ENCODE results near the gene VSIG1.
A peak's percentile ranks its signal among the peaks of the same experiment; 100 is the strongest.

VSIG1 gene

DNA sequence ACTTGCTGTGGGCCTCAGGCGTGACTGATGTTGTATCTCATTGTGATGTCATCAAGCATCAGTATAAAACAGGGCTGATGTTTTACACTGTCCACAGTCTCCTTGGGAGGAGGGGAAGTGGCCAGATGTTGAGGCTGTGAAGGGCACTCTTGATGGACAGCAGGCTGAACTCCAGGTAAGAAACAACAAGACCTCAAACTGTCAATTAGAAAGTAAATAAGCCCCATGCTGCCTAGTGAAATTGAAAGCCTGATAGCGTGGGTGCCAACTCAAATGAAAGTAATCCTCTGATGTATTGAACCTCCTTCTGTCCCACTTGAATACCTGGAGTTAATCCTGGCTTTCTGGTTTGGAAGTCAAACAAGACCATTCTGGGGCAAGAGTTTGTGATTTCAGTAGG, 19.7 kb downstream of the VSIG1 start:
- DNase-seq, result no peak

DNA sequence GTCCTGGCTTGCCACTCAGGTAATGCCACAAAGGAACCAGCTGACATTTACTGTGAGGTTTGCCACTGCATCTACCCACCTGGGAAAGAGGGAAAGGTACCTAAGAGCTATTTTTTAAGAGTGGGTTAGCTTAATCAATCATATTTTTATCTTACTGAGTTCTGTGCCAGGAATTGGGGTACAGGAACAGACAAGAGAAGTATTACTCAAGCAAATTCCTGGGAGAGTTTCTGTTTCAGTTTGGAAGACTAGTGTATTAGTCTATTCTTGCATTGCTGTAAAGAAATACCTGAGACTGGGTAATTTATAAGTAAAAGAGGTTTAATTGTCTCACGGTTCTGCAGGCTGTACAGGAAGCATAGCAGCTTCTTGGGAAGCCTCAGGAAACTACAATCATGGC, 23.3 kb downstream of the VSIG1 start:
- no peak for DNase-seq

DNA sequence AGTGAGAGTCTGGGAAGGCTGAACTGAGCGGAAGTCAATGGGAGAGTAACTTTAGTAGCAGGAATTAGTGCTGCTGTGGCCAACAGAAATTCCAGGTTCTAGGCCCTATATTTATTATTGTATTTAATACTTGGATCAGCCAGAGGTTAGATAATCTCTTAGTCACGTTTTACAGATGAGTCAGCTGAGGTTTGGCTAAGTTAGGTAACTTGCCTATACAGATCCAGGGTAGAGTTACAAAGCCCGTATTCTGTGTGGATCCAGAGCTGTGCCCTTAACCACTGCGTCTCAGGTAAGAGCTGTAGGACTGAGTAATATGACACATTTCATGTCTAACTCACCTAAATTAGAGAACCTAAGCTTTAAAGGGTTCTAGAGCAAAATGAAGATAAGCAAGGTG, 26.0 kb downstream of the VSIG1 start:
- DNase-seq, result no peak

DNA sequence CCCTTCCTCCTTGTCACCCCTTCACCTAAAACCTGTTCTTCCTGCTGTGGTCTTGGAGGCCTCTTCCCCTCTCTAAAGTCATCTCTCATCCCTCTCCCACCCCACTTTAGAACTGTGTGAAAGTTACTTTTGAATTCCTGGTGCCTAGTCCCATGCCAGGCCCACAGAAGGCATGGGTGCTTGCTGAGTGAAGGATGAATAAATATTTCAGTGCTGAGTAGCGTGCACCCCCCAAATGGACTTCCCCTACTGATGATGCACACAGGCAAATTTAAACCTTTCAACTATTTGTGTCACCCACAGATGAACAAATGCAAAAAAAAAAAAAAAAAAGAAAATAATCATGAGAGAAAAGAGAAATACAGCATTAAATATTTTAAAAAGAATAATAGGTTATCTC, 26.7 kb downstream of the VSIG1 start:
- DNase-seq, result no peak

DNA sequence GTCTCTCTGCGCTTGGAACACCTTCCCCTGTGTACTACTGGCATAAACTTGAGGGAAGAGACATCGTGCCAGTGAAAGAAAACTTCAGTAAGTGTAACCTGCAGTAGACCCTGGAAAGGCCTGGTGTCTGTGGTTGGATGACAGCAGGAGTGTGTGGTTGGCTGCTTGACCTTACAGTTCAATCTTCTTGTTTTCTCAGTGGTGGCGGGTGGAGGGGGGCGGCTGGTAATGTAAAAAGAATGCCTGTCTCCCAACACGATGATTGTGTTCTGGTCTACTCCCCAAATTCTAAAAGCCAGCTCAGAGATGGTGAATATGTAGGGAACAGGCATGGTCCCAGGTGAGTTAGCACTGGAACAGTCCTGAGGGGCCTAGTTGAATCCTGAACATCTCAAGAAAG, 27.9 kb downstream of the VSIG1 start:
- no peak for DNase-seq

DNA sequence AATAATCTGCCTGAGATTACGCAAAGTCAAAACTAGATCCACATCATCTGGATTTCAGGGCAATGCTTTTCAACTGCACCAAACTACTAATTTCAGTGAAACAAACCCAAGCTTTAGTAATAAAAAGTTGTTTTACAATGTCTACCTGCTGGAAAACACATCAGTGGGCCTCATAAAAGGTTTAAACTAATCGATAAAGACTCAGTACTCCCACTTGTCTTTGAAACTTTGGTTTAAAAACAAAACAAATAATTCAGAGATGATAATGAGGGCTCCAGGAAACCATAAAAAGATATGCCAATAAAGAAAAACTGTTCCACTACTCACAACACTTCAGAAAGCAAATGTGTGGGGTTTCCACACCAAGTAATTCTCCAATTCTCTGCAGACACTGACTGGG, 36.2 kb downstream of the VSIG1 start:
- no peak for DNase-seq

DNA sequence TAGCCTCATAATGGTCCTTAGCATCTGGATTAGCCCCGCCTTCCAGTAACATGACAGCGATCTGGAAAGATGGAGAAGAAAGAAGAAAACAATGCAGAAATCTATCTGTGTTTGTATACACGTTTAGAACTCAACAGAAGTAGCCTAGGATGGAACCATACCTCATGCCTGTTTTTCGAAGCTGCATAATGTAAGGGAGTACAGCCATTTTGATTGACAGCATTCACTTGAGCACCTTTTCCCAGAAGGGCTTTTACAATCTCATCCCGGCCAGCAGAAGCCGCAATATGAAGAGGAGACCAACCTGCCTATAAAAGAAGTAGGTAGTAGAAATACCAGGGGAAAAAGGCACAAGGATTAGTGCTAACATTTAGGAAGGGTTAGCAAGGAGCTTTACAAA, 42.9 kb downstream of the VSIG1 start:
- DNase-seq, result no peak

DNA sequence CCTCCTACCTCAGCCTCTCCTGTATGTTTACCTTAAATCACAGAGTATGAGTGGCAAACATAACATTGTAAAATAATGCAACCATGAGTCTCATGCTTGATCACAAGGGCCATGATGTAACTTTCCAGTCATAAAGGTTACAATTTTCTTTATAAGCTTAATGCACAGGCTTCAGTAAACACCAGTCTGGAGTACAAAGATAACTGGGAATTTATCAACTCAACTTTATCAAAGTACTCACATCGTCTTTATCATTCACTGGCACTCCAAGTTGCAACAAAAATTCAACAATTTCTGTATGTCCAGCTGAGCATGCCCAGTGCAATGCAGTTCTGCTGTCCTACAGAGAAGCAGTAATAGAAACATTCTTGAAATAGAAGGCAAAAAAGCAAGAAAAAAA, 43.6 kb downstream of the VSIG1 start:
- no peak for DNase-seq

DNA sequence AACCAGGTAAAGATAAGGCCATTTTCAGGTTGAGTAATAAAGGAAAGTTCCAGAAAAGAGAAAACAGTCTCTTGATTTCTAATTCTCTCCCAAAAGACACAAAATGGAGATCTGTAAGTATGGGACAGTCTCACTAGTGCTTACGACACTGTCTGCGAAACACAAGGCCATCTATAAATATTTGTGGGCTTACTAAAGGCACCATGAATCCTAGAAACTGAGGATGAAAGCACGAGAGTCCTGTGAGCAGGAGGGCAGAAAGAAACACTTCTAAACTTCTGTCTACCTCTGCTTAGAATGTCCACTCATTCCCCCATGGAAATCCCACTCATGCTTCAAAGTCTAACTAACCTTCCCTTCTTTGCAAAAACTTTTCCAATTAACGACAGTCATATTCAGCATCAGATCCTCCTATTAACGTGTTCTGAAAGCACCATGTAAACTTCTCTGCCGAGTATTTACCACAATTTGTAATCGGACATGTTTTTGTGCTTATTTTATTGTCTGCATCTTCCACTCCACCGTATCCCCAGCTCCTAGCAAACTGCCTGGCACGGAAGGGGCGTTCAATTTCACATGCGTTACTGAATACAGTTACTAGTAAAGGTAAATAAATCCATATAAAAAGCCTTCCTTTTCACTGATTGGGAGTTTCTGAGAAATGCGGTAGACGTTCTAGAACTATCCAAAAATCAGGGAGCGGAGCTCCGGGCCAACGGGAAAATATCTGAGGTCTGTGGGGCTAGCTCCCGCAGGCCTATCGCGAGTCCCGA, 45.8 kb downstream of the VSIG1 start:
- peak in 1 of 2 donors; percentile 0 for DNase-seq

DNA sequence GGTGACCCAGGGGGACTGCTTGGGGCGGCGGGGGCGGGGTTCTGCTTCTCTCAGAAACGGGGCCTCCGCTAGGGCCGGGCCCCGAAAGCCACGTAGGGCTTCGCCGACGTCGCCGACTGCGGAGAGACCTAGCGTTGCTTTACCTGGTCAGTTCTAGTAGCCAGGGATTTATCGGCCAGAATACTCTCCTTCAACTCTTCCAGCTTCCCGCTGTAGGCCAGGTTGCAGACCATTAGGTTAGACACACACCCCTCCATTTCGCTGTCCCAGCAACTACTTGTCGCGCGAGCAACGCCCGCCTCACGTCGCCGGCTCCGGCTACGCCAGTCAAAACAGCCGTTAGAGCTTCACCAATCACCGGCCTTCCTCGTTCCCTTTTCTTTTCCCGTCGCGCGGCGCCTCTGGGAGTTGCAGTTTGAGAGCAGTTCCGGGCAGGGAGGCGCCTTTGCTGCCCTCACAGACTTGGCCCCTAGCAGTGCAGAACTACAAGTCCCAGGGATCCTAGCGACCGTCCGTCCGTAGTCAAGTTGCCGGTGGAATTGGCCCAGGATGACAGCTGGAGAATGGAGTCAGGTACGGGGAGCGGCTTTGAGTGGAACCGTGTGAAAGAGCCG, 46.5 kb downstream of the VSIG1 start, which contains the start of the genes ATG4A and PSMD10:
Gene ATG4A, plus strand, starts transcription at position 515 of the 614 bp plus-strand sequence. Its CDS starts 49 bp downstream, at position 564.
Gene PSMD10, minus strand, starts transcription at position 279 of the 614 bp plus-strand sequence. Its CDS starts 22 bp downstream, at position 257.
- DNase-seq, result peak; percentile 92

DNA sequence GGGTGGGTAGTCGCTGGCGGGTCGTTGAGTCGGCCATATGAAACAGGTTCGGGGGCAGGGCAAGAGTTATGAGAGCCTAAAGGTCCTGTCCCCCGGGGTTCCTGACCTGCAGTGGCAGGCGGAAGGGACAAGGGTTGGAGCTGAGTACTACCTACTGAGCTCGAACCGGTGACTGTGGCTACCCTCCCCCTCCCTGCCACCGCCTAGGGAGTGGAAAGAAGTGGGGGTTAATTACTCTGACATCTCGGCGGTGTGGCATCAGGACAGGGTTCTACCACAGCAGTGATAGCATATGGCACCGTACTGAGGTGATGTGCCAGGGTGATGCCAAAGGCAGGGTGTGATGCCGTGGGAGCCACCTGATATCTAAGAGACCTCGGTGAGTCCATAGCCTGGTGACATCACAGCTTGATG, 47.0 kb downstream of the VSIG1 start:
- no peak for DNase-seq

DNA sequence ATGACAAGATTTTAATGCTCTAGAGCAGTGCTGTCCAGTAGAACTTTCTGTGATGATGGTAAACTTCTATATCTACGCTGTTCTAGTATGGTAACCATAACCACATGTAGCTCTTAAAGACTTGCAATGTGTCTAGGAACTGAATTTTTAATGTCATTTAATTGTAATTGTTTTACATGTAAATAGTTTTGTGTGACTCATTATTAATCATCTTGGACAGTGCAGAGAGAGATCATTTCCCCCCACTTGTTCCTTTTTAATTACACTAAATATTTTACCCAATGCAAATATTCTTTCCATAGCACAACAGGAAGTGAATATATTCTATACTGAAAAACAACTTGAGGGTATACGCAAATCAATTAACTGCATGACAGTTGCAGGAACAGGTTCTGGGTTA, 52.5 kb downstream of the VSIG1 start:
- no peak for DNase-seq

DNA sequence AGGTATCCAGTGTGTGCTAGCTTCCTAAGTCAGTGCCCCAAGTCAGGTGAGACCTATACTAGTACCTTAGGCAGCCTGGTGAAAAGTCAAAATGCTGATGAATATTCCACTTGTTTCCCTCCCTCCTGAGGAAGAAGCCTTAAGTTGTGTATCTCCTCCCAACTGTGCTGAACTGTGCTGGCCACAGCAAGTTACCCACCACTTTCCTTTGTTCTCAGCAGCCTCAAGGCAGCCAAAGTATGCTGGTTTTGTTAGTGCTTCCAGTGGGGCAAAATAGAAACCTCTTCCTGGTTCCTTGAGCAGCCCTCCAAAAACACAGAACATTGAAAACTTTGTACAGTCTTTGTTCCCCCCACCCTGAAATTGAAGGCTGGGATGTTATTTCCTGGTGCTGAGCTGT, 60.6 kb downstream of the VSIG1 start:
- no peak for DNase-seq

DNA sequence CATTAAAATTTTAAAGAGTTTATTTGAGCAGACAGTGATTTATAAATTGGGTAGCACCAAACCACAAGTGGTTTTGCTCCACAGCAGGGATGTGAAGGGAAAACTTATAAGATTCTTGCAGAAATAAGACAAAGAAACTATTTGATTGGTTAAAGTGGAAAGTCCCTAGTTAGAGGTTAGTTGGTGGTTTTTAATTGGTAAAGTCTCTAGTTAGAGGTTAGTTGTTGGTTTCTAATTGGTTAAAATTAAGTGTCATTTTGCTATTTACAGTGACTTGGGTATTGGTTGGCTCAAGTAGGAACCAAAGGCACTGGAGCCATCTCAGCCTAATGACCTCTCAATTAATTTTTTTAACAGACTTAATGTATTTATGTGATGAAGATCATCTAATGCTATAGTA, 69.7 kb downstream of the VSIG1 start:
- no peak for DNase-seq

DNA sequence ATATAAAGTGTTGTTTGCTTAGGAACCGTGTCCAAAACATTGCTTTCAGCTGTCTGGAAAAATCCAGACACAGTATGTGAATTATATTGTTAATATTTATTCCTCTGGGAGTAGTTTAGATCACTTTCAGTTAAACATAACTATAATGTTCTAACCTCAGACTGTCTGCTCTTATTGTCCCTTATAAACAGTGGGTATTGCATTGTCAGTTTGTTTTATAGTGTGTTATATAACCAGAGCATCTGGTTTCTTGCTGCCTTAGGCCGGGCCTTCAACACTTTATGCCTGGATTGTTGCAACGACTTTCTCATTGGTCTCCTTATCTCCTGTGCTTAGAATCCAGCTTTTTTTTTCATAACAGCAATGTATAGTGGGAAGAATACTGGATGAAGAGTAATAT, 73.1 kb downstream of the VSIG1 start:
- DNase-seq, result no peak

DNA sequence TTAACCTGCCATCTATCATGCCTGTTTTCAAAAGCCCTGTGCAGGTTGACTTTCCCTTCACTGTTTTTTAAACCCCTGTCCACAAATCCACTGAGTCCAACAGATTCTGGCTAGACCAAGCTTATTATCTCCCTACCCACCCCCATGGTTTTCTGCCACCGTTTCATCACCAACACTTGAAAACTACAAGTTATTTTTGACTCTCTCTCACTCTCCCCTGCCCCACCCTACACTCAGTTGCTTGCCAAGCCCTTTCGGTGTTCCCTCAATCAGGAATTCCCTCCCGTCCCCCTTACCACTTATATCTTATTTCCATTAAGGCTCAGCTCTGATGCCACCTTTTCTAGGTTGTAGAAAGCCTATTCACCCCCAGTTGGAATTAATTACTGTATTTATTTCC, 76.4 kb downstream of the VSIG1 start:
- no peak for DNase-seq

DNA sequence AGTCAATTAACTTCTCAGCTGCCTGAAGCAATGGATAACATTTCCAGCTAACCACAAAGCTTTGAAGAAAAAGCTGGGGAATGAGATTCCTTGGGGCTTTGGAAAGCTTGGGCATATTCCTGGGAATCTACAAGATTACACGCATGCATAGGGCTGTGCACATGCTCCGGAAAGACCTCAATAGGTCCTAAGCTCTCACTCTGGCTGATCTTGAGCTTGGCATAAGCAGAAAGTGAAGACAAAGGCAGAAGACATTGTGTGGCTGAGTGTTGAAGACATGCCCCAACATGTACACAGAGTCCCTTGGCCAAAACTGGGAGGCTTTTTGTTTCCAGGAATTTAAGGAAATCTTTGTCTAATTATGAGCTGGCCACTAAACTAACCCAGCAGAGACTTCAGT, 77.9 kb downstream of the VSIG1 start:
- DNase-seq, result no peak

DNA sequence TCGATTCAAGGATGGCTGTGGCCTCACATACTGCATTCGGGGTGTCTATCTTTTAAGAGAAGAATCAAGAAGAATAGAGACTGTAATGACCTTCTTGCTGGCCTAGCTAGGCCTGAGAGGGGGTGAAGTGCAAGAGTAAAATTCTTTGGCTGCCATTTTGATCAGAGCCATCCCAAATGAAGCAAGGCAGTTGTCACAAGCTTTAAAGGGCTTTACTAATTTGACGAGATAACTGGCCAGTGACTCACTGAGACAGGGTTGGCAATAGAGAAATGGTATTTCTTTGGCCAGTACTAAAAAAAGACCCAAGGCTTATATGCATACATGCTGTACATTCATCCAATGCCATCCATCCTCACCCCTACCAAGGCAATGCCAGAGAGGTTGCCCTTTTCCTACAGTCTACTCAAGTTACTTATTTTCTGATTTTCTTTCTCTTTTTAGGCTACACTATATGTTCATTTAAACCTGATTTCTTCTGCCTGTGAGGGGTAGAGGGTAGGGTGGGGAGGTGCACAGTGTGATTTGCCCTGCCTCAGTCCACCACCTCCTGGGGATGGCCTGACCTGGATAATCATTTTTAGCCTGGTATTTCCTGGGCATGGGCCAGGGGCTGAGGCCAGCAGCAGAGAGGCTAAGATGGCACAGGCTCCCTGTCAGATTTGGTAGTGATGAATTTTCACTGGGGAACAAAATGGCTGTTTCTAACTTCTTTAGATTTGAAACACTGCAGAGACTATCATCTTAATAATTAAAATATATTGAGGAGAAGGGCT, 78.9 kb downstream of the VSIG1 start:
- no peak for DNase-seq

DNA sequence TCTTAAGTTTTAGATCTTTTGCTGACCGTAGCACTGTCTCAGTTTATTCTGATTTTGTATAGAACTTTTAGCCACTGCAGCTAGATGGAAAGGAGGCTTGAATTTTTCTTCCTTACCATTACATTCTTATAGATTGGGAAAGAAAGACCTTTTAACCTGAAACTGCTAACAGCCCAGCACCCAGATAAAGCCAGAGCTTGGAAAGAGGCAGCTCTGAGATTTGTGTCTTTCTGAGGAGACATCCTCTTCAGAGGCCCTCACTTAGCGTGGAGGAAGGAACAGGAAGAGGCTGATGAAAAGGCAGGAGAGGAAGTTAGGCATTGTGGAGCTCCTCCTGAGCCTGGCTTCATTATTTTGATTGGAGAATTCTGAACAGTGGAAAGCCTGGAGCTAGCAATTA, 81.8 kb downstream of the VSIG1 start:
- DNase-seq, result no peak

DNA sequence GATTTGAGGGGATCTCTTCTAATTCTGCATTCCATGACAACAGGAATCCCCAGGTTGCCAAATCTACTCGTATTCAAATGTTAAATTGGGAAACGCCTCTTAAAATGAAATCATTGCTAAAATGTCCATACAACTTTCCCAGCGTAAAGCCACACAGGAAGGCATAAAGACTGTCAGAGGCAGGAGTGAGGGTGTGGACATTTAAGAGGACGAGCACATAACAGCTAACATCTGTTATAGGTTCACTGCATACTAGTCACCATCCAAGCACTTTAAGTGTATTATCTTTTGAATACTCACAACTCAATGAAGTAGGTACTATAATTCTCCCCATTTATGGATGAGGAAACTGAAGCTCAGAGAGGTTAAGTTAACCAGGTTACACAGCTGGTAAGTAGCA, 82.3 kb downstream of the VSIG1 start:
- DNase-seq, result no peak

Measured in CD4-positive, alpha-beta T cell treated with Interleukin-4 for 1 hour (primary cell).